Cardiac muscle cell (in vitro differentiated cells and primary cell): ENCODE data around the gene MAPT. TPM values are rescaled to one million over a fixed set of nuclear protein-coding genes. Genes with fewer than 3 reads are reported as not detected.
"Not testable (repeated sequence)": the region's sequence is repeated elsewhere in the genome, so short reads cannot be mapped to it uniquely, and the experiment has no call there.

Source experiments
- DNase-seq, 2 donors: peaks; one replicate each; pipeline versions ENCODE4 v3.0.0 to v3.0.0-alpha.2; 2010 to 2017; ENCODE audit warnings: low read depth in 1 of 2, low spot score in 1 of 2
- H3K27ac ChIP-seq: fragments of 200-600 bp; sonication (generic); 2 replicates; pipeline ENCODE4 v1.5.1; 2016
- H3K27me3 ChIP-seq: fragments of 200-600 bp; sonication (generic); 2 replicates; pipeline ENCODE4 v1.6.0; 2016; ENCODE audit warnings: control low read depth
- H3K36me3 ChIP-seq: fragments of 200-600 bp; sonication (generic); 2 replicates; pipeline ENCODE4 v1.5.1; 2016; ENCODE audit warnings: control low read depth
- H3K4me1 ChIP-seq: fragments of 200-600 bp; sonication (generic); 2 replicates; pipeline ENCODE4 v1.8.1; 2017; ENCODE audit warnings: low read depth, mild to moderate bottlenecking, mixed run types
- H3K4me3 ChIP-seq: fragments of 200-600 bp; sonication (generic); 2 replicates; pipeline ENCODE4 v1.5.1; 2016; ENCODE audit warnings: mild to moderate bottlenecking
- H3K9me3 ChIP-seq: fragments of 200-600 bp; sonication (generic); 2 replicates; pipeline ENCODE4 v1.5.1; 2017; ENCODE audit warnings: low read depth, mild to moderate bottlenecking, control low read depth
- CTCF ChIP-seq: IDR thresholded peaks from 2 replicates; pipeline ENCODE4 v1.5.1; 2012; ENCODE audit warnings: low read depth, mild to moderate bottlenecking, low read length
- polyA plus RNA-seq: library from polyadenylated mRNA; unstranded; fragments of >200 nt; fragmentation: Nextera tagmentation; extraction: Ambion mirVana; gene quantifications from 2 replicates; pipeline ENCODE4 v1.2.1, GENCODE V29; 2016
- total RNA-seq: library from RNA; depleted of rRNA; stranded (reverse); fragments of >200 nt; gene quantifications from 2 replicates; pipeline ENCODE4 v1.2.3, GENCODE V29; 2016

MAPT gene
- total and polyA plus RNA-seq, 2 experiments from 2014 or later, result 1.3 to 1.9 TPM

- Histone ChIP-seq H3K36me3 (no peaks in the 10 kb centered on the region), H3K27ac (no peak overlapping the region), H3K9me3 (no peaks in the 10 kb centered on the region), H3K4me3 (no peak overlapping the region), H3K27me3 (no peaks in the 10 kb centered on the region), H3K4me1 (no peaks in the 10 kb centered on the region)
- no peak for DNase-seq
- no peak for TF ChIP-seq CTCF
Observed at GRCh38 chr17:46012506-46013079, 118.2 kb downstream of the MAPT start.

- no peak for TF ChIP-seq CTCF
- no peaks in the 10 kb centered on the region for H3K36me3 ChIP-seq
- H3K4me3 ChIP-seq, result no peak overlapping the region
- DNase-seq, result no peak
- no peaks in the 10 kb centered on the region for H3K4me1 ChIP-seq
- H3K9me3 ChIP-seq, result no peaks in the 10 kb centered on the region
- H3K27ac ChIP-seq, result no peak overlapping the region
- no peaks in the 10 kb centered on the region for H3K27me3 ChIP-seq
Observed at GRCh38 chr17:46013127-46013501, 118.8 kb downstream of the MAPT start.

GRCh38 chr17:46013502-46014165 is 119.3 kb downstream of the MAPT start:
- H3K4me1 ChIP-seq, result no peaks in the 10 kb centered on the region
- H3K9me3 ChIP-seq, result no peaks in the 10 kb centered on the region
- H3K27me3 ChIP-seq, result no peaks in the 10 kb centered on the region
- no peak overlapping the region for H3K27ac ChIP-seq
- peak in 1 of 2 donors; percentile 14 for DNase-seq
- TF ChIP-seq CTCF, result no peak
- no peaks in the 10 kb centered on the region for H3K36me3 ChIP-seq
- H3K4me3 ChIP-seq, result no peak overlapping the region

GRCh38 chr17:46019408-46019925 is 125.1 kb downstream of the MAPT start:
- H3K4me3 ChIP-seq, DNase-seq, H3K9me3 ChIP-seq, H3K36me3 ChIP-seq, H3K27ac ChIP-seq, H3K4me1 ChIP-seq, H3K27me3 ChIP-seq: not testable (repeated sequence)

GRCh38 chr17:46020023-46020761 is 125.8 kb downstream of the MAPT start:
- Histone ChIP-seq H3K4me3 (no peak overlapping the region), H3K27ac (no peak overlapping the region), H3K4me1 (no peaks in the 10 kb centered on the region), H3K36me3 (no peaks in the 10 kb centered on the region), H3K9me3 (no peaks in the 10 kb centered on the region), H3K27me3 (no peaks in the 10 kb centered on the region)
- no peak for DNase-seq
- TF ChIP-seq CTCF, result no peak

- no peaks in the 10 kb centered on the region for H3K4me1 ChIP-seq
- H3K36me3 ChIP-seq, result no peaks in the 10 kb centered on the region
- no peaks in the 10 kb centered on the region for H3K27me3 ChIP-seq
- no peak for TF ChIP-seq CTCF
- DNase-seq, result no peak
- H3K9me3 ChIP-seq, result no peaks in the 10 kb centered on the region
- no peak overlapping the region for H3K4me3 ChIP-seq
- H3K27ac ChIP-seq, result no peak overlapping the region
Observed at GRCh38 chr17:46020998-46021397, 126.6 kb downstream of the MAPT start.

GRCh38 chr17:46023366-46023765 is 129.0 kb downstream of the MAPT start:
- not testable (repeated sequence) for H3K27ac ChIP-seq, H3K4me1 ChIP-seq, H3K9me3 ChIP-seq, H3K4me3 ChIP-seq, H3K27me3 ChIP-seq, DNase-seq, H3K36me3 ChIP-seq
